LNCAP (cell line): ENCODE results near the gene WWOX.

Experiments used
- CTCF ChIP-seq: fragments of 450-650 bp; IDR thresholded peaks from 2 replicates; pipeline ENCODE4 v1.5.1; 2017; ENCODE audit warnings: mild to moderate bottlenecking

WWOX gene

DNA sequence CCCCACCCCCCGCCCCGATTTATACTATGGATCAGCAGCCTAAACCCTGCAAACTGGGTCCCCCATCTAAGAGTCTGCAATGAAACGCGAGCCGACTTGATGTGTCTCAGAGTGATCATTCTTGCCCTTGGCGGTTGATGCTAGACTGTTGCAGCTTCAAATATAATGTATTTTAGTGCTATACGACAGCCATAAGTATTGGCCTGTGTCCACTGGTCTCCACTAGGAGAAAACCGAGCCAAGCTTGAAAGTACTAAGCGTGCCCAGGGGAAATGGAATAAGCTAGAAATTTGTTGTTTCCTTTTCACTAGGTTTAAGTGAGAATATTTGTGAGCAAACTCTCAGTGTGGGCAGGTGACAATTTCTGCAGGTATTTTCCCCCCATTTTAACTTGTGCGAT is 789.9 kb downstream of the WWOX start:
- no peak for TF ChIP-seq CTCF

GRCh38 chr16:78890373-78890895 is 791.0 kb downstream of the WWOX start:
- TF ChIP-seq CTCF = no peak

GRCh38 chr16:78892951-78893733 is 793.7 kb downstream of the WWOX start:
- TF ChIP-seq CTCF = no peak

- TF ChIP-seq CTCF = no peak
These were observed 795.4 kb downstream of the WWOX start for GRCh38 chr16:78894886-78895285.

DNA sequence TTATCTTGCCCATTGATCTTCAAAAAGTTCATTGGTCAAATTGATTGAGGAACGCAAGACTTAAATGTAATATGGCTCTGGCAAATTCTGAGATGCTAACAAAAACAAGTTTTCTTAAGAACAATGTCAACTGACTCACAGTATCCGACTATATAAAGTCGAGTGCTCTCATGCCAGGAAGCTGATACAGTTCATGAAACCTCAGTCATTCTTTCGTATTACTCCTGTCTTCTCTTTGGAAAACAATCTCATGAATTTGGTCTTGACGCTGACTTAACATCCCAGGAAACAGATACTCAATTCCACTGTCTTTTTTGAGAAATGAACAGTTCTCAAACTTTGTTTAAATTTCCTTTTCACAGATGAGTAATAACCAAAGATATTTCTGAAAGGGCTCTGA is 796.2 kb downstream of the WWOX start:
- no peak for TF ChIP-seq CTCF

GRCh38 chr16:78896280-78896679 is 796.8 kb downstream of the WWOX start:
- no peak for TF ChIP-seq CTCF

DNA sequence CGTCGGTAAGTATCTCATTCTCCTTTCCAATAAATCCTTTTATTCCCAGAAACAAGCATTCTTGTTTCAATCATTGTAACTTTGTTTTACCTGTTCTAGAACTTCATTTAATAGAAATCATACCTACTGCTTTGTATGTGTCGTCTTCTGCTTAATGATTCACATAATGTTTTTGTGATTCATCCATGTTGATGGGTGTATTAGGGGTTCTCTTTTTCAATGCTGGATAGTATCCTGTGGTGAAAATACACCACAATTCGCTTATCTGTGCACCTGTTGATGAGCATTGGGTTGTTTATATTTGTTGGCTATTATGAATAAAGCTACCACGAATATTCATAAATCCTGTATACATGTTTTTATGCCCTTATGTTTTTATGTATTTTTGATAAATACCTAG is 797.8 kb downstream of the WWOX start:
- TF ChIP-seq CTCF = no peak
